Bronchial epithelial cell (primary cell): ENCODE data around the gene SPEF2. TPM values are rescaled to one million over a fixed set of nuclear protein-coding genes. Genes with fewer than 3 reads are reported as not detected.

Experiments used
- DNase-seq: peaks from one replicate; pipeline ENCODE4 v3.0.0-alpha.2; 2010; ENCODE audit warnings: low read depth
- FAIRE-seq: peaks from 2 replicates; lab custom pipeline; 2011; peaks lifted over from hg19 to GRCh38; lab: Jason Lieb, UNC
- H3K27me3 ChIP-seq: 2 replicates; pipeline ENCODE4 v1.5.1; 2011; ENCODE audit warnings: low read length; ENCODE audit not compliant: control insufficient read depth, insufficient read depth
- H3K36me3 ChIP-seq: 2 replicates; pipeline ENCODE4 v1.5.1; 2011; ENCODE audit warnings: low read length; ENCODE audit not compliant: control insufficient read depth, insufficient read depth
- H3K4me3 ChIP-seq: 2 replicates; pipeline ENCODE4 v1.5.1; 2011; ENCODE audit warnings: mild to moderate bottlenecking, low read depth, low read length, control low read depth
- total RNA-seq: library from RNA; depleted of rRNA; stranded (reverse); fragments of >200 nt; gene quantifications from 2 replicates; pipeline ENCODE4 v1.2.1, GENCODE V29; 2014
- TF ChIP-seq, protein P1 (sequence below): IDR thresholded peaks from 2 replicates; pipeline ENCODE4 v1.5.1; 2011; ENCODE audit warnings: mild to moderate bottlenecking, moderate library complexity, low read length, control low read depth, inconsistent platforms; ENCODE audit not compliant: insufficient read depth, severe bottlenecking

The SPEF2 gene
- total RNA-seq, 1 donor from 2014 or later: 1.1 TPM

DNA sequence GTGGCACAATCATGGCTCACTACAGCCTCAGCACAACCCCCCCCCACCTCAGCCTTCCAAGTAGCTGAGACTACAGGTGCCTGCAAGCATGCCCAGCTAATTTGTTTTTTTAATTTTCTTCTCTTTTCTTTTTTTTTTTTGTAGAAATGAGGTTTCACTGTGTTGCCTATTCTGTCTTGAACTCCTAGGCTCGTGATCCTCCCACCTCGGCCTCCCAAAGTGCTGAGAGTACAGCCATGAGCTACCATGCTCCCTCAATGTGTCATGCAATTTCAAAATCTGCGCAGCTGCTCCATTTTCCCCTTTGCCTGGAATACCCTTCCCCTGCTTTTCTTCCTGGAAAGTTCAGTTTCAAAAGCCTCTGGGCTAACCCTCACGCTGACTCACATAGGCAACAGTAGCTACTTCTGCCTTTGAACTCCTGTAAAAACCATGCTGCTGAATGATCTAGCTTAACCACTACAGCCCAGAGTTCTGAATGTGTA lies 168.0 kb downstream of the SPEF2 start:
- H3K36me3 ChIP-seq: no peaks in the 10 kb centered on the region
- TF ChIP-seq, protein P1, sequence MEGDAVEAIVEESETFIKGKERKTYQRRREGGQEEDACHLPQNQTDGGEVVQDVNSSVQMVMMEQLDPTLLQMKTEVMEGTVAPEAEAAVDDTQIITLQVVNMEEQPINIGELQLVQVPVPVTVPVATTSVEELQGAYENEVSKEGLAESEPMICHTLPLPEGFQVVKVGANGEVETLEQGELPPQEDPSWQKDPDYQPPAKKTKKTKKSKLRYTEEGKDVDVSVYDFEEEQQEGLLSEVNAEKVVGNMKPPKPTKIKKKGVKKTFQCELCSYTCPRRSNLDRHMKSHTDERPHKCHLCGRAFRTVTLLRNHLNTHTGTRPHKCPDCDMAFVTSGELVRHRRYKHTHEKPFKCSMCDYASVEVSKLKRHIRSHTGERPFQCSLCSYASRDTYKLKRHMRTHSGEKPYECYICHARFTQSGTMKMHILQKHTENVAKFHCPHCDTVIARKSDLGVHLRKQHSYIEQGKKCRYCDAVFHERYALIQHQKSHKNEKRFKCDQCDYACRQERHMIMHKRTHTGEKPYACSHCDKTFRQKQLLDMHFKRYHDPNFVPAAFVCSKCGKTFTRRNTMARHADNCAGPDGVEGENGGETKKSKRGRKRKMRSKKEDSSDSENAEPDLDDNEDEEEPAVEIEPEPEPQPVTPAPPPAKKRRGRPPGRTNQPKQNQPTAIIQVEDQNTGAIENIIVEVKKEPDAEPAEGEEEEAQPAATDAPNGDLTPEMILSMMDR: no peak
- FAIRE-seq: no peak
- DNase-seq: no peak
- H3K27me3 ChIP-seq: no peaks in the 10 kb centered on the region
- H3K4me3 ChIP-seq: no peak overlapping the region

DNA sequence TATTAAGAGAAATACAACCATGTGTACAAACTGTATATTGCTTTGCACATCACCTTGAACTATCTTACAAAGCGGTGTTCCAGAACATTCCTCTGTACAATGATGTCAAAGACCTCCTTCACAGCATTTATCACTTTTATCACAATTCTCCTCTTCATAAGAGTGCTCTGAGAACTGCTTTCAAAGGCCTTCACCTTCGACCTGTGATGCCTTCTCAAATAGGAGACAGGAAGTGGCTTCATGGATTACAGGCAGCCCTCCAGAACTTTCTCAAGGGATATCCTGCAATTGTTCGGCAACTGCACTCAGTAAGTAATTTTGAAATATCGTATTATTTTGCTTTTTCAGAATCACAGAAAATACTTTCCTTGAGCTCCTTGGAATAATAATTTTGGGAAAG lies 171.1 kb downstream of the SPEF2 start:
- Histone ChIP-seq H3K36me3 (no peaks in the 10 kb centered on the region), H3K4me3 (no peak overlapping the region), H3K27me3 (no peaks in the 10 kb centered on the region)
- FAIRE-seq (no peak), DNase-seq (no peak)
- TF ChIP-seq, protein P1: no peak

DNA sequence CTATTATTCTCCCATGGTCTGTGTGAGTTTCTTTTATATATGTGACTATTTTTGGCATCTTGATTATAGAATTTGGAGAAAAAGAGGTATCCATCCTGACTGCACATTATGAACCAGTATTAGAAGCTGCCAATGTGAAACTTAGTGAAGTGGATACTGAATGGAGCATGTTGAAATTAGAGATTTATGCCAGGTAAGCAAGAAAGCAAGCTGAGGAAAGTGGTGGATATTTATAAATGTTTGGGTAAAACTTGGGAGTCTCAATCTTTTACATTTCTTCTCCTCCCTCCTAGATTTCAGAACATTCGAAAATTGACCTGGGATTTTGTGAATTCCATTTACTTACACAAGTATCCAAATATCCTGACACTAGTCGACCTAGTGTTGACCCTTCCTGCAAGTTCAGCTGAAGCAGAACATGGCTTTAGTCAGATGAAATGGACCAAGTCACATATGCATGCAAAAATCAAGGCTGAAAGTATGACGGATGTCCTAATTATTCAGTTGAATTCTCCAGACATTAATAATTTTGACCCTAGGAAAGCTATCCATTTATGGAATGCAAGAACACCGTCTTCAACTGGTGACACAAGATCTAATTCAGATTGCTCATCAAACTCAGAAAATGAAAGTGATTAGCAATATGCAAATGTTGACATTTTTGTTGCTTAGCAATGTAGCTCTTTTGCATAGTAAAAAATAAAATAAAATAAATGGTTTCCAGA lies 172.2 kb downstream of the SPEF2 start:
- Histone ChIP-seq H3K36me3 (no peaks in the 10 kb centered on the region), H3K27me3 (no peaks in the 10 kb centered on the region), H3K4me3 (no peak overlapping the region)
- DNase-seq (no peak), FAIRE-seq (no peak)
- TF ChIP-seq, protein P1: no peak

DNA sequence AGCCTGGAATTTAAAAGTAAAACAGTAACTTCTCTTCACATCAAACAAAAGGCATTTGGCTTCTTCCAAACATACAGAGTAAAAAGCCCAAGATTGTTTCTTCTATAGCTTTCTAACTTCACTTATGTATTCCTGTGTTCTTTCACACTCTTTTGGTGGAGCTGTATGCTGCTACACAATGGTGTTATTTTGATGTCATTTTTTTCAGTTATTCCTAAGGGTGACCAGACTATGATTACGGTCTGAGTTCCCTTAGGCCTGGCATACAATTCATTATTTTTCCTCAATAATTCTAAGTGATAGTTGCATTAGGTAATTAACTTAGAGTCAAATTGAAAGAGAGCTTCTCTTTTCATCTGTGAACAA lies 172.8 kb downstream of the SPEF2 start:
- no peaks in the 10 kb centered on the region for H3K36me3 ChIP-seq
- TF ChIP-seq, protein P1: no peak
- DNase-seq: no peak
- no peaks in the 10 kb centered on the region for H3K27me3 ChIP-seq
- H3K4me3 ChIP-seq: no peak overlapping the region
- FAIRE-seq: no peak

DNA sequence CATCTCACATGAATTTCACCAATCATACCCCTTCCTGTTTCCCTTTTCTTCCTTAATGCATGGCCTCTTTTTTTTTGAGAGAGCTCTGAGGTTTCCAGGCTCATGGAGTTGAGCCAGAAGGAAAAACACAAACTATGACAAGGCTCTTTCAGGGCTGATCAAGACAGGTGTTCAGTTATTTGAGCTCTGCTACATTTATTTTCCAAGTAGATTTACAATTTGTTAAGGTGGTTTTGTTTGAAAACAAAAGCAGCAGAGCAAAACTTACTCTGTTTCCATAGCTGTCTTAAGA lies 176.6 kb downstream of the SPEF2 start:
- Histone ChIP-seq H3K4me3 (no peak overlapping the region), H3K27me3 (no peaks in the 10 kb centered on the region), H3K36me3 (no peaks in the 10 kb centered on the region)
- no peak for DNase-seq
- TF ChIP-seq, protein P1: no peak
- FAIRE-seq: no peak
